Ecto neural progenitor cell (in vitro differentiated cells): Measurements from ENCODE around the gene RPTOR.
A peak's percentile ranks its signal among the peaks of the same experiment; 100 is the strongest.
"Not testable (repeated sequence)": the region's sequence is repeated elsewhere in the genome, so short reads cannot be mapped to it uniquely, and the experiment has no call there.

Source experiments
- DNase-seq: peaks from one replicate; pipeline ENCODE4 v3.0.0-alpha.2; 2018; ENCODE audit warnings: low spot score

RPTOR gene

DNA sequence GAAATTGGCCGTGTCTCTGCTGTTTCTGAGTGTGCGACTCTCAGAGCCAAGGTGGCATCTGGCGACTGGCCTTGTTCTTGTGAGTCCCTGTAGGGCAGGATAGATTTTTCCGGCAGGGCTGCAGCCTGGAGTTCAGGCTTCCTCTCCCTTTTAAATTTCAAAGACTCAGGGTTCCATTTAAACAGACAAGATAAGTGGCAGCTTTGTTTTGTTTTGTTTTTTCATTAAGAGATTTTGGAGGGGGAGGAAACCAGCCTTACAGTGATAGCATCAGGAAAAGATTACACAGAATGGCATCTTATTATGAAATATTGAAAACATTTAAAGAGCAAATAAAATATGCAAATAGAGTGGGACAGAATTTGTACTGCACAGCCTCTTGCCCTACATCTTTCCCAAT lies 151.3 kb downstream of the RPTOR start:
- DNase-seq: no peak

DNA sequence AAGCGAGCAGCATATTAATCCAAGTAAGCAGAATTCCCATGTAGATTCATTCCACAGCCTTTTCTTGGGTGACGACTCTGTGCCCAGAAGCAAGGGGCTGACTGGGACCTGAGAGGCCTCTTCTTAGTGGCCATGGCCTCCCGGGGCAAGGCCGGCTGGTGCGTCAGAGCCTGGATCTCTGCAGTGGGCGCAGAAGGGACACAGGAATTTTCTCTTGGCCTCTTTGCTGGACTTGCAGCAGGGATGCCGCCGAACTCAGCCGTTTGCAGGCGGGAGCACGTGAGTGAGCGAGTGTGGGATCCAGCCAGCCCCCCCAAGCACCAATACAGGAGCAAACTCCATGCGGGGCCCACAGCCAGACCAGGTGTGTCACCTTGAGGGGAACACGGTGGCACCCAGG lies 151.8 kb downstream of the RPTOR start:
- DNase-seq: no peak

DNA sequence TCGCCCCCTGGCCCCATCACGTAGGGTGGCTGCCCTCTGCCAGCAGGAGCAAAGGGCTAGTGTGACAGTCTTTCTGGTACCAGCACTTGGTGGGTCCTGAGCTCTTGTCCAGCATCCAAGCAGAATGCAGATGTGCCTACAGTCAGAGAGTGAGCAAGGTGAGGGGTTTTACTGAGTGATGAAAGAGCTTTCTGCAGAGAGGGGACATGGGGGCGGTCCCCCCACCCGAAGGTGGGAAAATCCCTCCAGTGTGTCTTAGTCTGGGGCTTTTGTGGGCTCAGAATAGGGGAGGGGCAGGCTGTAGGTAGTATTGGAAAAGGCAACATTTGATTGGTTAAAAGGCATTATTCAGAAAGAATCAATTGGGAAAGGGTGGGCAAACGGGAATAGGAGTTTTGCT lies 152.3 kb downstream of the RPTOR start:
- no peak for DNase-seq

DNA sequence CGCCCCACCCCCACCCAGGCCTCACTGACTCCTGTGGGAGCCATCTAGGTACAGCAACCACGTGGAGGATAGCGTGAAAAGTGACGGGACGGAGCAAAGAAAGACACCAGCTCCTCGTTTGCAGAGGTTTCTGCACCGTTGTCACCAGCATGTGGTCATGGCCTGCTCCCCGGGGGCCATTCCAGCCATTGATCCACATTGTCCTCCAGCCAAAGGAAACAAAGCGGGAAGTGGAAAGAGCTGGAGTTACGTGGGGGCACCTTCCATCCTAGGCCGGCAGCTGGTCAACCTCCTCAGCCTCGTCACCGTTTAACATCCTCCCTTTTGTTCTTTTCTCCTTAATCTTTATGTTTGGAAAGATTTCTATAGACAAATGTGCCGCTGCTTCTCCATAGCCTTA lies 153.7 kb downstream of the RPTOR start:
- no peak for DNase-seq

- DNase-seq: not testable (repeated sequence)
Measured at GRCh38 chr17:80699205-80699604, 154.6 kb downstream of the RPTOR start.

- DNase-seq: no peak
Measured at GRCh38 chr17:80701730-80702129, 157.1 kb downstream of the RPTOR start.

GRCh38 chr17:80702315-80703141 lies 157.9 kb downstream of the RPTOR start:
- DNase-seq: no peak

DNA sequence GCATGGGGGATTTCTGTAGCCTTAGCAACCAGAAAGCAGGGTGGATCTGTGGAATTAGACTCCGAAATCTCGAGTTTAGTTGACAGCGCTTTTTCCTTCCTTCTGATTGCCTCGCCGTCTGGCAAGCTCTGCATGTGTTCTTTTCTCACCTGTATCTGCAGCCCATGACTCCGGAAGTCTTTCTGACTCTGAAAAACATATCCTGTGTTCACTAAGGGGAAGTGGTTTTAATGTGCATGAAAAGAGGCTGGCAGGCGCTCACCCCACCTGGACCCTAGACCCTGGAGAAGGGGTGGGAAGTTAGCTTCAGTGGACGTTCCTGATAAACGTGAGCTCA lies 158.5 kb downstream of the RPTOR start:
- DNase-seq: no peak

DNA sequence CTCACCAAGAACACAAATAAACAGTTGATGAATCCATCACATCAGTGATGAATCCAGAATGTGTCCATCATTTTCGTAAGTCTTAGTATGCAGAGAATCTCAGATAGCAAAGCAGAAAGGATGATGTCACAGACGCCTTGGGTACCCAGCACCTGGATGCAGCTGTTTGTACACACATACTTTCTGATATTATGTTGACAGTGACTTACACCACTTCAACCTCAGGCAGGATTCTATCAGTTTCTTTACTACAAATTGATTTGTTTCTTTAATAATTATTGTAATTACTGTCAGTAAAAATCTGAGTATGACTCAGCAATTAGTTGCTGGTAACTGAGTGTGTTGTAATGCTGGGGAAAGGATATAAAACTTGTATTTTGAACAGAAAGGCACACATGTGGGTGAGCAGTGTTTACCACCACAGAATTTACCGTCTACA lies 159.8 kb downstream of the RPTOR start:
- DNase-seq: no peak

DNA sequence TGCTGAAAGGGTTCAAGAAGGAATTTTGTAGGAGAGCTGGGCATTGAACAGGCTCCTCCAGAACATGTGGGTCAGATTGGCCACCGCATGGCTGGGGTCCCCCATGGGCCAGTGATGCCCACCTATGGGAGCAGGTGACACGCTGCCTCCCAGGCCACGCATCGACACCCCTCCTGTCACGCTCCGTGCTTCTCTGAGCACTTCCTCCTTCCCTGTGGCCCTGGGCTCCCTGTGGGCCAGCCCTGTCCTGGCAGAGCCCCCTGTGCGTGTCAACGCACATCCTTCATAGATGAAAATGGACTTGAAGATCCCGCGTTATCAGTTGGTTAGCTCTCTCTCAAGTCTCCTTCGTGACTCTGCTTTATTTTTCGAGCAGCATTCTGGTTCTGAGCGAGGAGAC lies 160.3 kb downstream of the RPTOR start:
- no peak for DNase-seq

- no peak for DNase-seq
Measured at GRCh38 chr17:80705988-80706387, 161.3 kb downstream of the RPTOR start.

DNA sequence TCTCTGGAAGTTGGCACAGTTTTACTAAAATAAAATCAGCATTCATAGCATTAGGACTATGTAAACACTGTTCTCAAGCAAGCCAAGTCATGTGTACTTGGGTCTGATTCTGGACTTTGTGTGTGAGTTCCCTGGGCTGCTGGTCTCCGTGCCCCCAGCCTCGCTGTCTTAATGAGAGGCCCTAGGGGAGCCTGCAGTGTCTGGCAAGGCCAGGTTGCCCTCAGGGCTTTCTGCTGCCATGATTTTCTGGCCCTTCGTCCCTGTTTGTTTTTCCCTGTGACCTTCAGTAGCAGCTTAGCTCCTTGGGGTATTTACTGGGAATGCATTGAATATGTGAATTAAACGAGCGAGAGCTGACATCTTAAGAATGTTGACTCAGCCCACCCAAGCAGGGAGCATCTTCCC lies 161.8 kb downstream of the RPTOR start:
- peak; percentile 54 for DNase-seq

GRCh38 chr17:80708480-80708879 lies 163.8 kb downstream of the RPTOR start:
- DNase-seq: no peak

DNA sequence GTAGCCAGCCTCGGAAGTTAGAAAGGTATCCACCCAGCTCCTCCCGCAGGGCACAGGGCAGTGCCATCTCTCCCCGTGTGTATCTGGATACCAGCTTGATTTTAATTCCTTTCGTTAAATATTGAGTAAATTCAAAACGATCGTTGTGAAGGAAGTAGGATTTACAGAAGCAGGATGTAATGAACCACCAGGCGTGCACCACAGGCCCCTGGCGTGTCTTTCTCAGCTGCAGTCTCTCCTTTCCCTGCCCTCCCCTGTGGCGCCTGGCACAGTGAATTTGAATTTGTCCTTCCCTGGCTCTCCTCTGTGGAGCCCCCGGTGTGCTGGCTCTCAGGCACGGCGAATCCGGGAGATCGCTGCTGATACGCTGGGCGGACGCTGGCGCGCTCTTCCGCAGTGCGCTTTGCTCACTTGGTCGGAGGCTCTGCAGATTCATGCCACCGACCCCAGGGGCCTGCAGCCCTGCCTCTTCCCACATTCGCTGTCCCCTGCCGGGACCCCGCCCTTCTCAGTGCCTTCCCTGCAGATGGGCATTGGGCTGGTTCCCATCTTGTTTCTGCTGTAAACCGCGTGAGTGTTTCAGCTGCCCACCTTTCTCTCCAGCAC lies 164.6 kb downstream of the RPTOR start:
- no peak for DNase-seq

DNA sequence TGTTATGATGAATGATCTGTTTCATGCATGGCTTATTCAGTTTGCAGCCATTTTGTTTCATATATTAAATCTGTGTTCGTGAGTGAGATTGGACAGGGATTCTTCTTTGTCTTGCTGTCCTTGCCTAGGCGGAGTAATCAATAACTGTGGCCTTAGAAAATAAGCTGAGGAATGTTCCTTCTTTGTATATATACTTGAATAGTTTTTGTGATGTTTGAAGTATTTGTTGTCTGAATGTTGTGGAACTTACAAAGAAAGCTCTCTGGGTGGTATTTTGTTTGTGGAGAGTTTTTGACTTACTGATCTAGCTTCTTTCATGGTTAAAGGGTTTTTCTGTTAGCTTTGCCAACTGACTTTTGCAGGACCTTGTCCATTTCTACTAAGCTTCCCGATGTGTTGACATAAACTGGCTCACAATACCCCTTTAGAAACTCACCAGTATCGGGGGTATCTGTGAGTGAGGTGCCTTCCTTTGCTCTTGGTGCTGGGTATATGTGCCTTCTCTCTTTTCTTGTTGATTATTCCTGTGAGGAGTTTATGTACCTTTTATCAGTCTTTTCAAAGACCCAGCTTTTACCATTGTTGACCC lies 166.2 kb downstream of the RPTOR start:
- no peak for DNase-seq

DNA sequence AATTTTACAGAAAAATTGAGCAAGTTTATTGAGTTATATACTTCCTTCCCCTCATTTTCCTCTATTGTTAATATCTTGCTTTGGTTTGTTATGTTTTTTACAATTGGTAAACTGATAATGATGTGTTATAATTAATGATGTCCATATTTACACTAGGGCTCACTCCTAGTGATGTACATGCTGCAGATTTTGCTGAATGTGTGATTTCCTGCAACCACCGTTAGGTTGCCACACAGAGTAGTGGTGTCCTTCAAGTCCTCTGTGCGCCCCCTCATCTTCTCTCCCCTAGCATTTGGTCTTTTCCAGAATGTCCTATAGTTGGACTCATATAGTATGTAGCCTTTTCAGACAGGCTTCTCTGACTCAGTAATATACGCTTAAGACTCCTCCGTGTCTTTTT lies 167.5 kb downstream of the RPTOR start:
- DNase-seq: no peak

GRCh38 chr17:80712606-80713005 lies 168.0 kb downstream of the RPTOR start:
- no peak for DNase-seq

- no peak for DNase-seq
Measured at GRCh38 chr17:80716986-80717719, 172.5 kb downstream of the RPTOR start.

DNA sequence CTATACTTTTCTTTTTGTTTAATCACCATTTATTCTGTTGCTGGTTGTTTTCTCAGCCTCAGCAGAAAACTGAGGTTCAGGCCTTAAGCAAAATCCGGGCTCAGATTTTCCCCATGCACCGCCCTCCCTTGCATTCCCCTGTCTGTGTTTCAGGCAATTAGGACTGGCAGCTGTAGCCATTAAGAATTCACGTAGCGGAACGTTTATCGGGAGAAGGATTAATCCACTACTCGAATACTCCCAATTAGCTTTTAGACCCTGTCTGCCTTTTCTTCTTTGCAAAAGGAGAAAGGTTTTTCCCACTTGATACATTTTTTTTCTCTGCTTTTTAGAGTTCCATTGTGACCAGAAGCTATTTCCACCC lies 173.1 kb downstream of the RPTOR start:
- DNase-seq: no peak

GRCh38 chr17:80718428-80718827 lies 173.8 kb downstream of the RPTOR start:
- DNase-seq: no peak

DNA sequence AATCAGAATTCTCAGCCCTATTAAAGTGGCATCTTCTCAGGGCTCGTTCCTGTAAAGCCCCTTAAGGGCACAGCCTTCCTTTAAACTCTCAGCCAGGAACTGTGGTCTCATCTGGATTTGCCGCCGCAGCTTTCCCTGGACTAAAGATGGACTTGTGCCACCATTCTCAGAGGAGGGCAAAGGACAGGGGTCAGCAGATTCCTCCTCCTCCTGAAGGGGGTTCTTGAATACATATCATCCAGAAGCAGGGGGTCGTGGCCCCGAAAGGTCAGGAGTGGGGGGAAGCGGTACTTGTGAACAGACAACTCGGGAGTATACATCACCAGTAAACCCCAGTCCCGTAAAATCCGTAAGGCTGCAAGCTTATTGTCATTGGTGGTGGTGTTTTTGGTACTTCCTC lies 174.8 kb downstream of the RPTOR start:
- DNase-seq: no peak

GRCh38 chr17:80720610-80721577 lies 176.3 kb downstream of the RPTOR start:
- DNase-seq: no peak
